Right lung (tissue), 5 donors: Measurements from ENCODE around the gene WDR76. TPM values are rescaled to one million over a fixed set of nuclear protein-coding genes. Genes with fewer than 3 reads are reported as not detected.
"Not testable (repeated sequence)": the region's sequence is repeated elsewhere in the genome, so short reads cannot be mapped to it uniquely, and the experiment has no call there.

Source experiments
- DNase-seq, 2 donors: peaks; one replicate each; pipeline ENCODE4 v3.0.0-alpha.2; 2013
- polyA plus RNA-seq, 5 donors: library from polyadenylated mRNA; unstranded; fragments of 120-200 nt; gene quantifications; one replicate each; pipeline versions ENCODE4 v1.2.1 to v1.2.3, GENCODE V29; 2013; ENCODE audit warnings: inconsistent platforms in 1 of 5, low replicate concordance in 1 of 5; ENCODE audit not compliant: insufficient read length in 5 of 5, insufficient read depth in 1 of 5

Gene WDR76
- polyA plus RNA-seq, 5 donors = 13.2 to 22.2 (median 16.4) TPM

DNA sequence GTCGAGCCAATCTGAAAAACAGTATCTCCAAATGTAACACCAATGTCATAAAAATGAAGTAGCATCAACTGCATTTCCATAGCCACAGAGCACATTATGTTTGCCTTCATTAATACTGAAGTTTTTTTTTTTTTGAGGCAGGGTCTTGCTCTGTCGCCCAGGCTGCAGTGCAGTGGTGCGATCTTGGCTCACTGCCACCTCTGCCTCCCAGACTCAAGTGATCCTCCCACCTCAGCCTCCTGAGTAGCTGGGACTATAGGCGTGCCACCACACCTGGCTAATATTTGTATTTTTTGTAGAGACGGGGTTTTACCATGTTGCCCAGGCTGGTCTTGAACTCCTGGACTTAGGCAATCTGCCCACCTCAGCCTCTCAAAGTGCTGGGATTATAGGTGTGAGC is 11.7 kb upstream of the WDR76 start:
- DNase-seq = not testable (repeated sequence)

GRCh38 chr15:43821505-43821904 is 5.3 kb upstream of the WDR76 start:
- no peak for DNase-seq

- DNase-seq = peak; percentile 93 to 96
Observed at GRCh38 chr15:43824302-43825246, 2.2 kb upstream of the WDR76 start, which contains the start of gene MFAP1. TSS of gene MFAP1 (minus strand) at chr15:43824690. CDS start at chr15:43824569, 121 bp downstream.

DNA sequence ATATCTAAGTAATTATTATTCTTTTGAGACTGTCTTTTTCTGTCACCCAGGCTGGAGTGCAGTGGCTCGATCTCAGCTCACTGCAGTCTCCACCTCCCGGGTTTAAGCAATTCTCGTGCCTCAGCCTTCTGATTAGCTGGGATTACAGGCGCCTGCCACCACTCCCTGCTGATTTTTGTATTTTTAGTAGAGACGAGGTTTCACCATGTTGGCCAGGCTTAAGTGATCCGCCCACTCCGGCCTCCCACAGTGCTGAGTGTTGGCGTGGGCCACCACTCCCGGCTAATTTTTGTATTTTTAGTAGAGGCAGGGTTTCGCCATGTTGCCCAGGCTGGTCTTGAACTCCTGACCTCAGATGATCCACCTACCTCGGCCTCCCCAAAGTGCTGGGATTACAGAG is 1.5 kb upstream of the WDR76 start:
- DNase-seq = not testable (repeated sequence)

- DNase-seq = no peak
Observed at GRCh38 chr15:43826029-43826507, 734 bp upstream of the WDR76 start.

- no peak for DNase-seq
Observed at GRCh38 chr15:43828061-43828657, 1.4 kb downstream of the WDR76 start.

DNA sequence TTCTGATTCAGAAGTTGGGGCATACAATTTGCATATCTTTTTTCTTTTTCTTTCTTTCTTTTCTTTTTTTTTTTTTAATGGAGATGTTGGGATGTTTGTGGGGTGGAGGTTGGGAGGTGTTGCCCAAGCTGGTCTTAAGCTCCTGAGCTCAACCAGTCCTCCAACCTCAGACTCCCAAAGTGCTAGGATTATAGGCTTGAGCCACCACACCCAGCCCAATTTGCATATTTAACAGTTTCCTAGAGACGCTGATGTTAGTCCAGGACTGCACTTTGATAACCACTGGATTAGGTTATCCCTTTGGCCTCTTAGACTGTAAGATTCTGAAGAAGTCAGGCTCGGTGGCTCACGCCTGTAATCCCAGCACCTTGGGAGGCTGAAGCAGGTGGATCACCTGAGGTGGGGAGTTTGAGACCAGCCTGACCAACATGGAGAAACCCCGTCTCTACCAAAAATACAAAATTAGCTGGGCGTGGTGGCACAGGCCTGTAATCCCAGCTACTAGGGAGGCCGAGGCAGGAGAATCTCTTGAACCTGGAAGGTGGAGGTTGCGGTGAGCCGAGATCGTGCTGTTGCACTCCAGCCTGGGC is 3.2 kb downstream of the WDR76 start:
- DNase-seq = not testable (repeated sequence)

GRCh38 chr15:43830691-43831275 is 4.0 kb downstream of the WDR76 start:
- not testable (repeated sequence) for DNase-seq

- not testable (repeated sequence) for DNase-seq
Observed at GRCh38 chr15:43831519-43832052, 4.8 kb downstream of the WDR76 start.

DNA sequence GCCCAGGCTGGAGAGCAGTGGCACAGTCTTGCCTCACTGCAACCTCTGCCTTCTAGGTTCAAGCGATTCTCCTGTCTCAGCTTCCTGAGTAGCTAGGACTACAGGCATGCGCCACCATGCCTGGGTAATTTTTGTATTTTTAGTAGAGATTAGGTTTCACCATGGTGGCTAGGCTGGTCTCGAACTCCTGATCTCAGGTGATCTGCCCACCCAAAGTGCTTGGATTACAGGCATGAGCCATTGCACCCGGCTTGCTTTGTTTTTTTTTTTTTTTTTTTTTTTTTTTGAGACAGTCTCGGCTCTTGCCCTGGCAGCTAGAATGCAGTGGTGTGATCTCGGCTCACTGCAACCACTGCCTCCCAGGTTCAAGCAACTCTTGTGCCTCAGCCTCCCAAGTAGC is 5.7 kb downstream of the WDR76 start:
- not testable (repeated sequence) for DNase-seq

- no peak for DNase-seq
Observed at GRCh38 chr15:43845421-43845820, 18.6 kb downstream of the WDR76 start.

DNA sequence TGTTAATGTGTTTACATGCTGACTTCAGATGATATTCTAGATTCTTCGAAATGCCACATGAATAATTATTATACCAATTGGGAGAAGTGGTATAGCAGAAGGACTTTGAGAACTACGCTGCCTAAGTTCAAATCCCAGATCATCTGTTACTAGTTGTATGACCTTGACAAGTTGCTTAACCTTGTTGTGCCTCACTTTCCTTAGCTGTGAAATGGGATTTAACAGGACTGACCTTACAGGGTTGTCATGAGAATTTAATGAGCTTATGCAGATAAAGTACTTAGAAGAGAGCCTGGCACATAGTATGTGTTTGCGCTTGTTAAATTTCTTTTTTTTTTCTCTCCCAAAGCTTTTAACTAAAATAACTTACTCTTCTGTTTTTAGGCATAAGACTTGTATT is 24.4 kb downstream of the WDR76 start:
- no peak for DNase-seq

DNA sequence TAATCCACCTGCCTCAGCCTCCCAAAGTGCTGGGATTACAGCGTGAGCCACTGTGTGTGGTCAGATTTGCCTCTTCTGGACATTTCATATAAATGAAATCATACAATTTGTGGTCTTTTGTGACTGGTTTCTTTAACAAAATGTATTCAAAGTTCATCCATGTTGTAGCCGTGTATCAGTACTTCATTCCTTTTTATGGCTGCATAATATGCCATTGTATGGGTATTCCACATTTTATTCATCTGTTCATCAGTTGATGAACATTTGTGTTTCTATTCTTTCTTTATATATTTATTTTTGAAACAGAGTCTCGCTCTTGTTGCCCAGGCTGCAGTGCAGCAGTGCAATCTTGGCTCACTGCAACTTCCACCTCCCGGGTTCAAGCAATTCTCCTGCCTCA is 25.8 kb downstream of the WDR76 start:
- no peak for DNase-seq

DNA sequence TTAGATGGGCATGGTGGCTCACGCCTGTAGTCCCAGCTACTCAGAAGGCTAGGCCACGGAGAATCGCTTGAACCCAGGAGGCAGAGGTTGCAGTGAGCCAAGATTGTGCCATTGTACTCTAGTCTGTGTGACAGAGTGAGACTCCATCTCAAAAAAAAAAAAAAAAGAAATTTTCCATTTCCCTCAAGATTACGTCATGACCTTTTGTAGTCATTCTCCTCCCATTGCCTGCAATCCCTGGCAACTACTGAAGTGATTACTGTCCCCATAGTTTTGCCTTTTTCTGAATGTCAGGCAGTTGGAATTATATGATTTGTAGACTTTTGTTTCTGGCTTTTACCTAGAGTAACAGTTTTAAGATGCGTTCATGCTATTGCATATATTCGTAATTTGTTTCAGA is 28.0 kb downstream of the WDR76 start:
- DNase-seq = no peak

GRCh38 chr15:43859546-43859945 is 32.7 kb downstream of the WDR76 start:
- DNase-seq = no peak

DNA sequence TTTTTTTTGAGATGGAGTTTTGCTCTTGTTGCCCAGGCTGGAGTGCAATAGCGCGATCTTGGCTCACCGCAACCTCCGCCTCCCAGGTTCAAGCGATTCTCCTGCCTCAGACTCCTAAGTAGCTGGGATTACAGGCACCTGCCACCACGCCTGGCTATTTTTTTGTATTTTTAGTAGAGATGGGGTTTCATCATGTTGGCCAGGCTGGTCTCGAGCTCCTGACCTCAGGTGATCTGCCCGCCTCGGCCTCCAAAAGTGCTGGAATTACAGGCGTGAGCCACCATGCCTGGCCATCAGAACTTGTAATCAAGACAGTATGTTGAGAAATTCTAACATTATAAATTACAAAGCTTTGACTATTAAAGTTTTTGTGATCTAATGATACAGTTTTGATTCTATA is 39.8 kb downstream of the WDR76 start:
- DNase-seq = not testable (repeated sequence)

DNA sequence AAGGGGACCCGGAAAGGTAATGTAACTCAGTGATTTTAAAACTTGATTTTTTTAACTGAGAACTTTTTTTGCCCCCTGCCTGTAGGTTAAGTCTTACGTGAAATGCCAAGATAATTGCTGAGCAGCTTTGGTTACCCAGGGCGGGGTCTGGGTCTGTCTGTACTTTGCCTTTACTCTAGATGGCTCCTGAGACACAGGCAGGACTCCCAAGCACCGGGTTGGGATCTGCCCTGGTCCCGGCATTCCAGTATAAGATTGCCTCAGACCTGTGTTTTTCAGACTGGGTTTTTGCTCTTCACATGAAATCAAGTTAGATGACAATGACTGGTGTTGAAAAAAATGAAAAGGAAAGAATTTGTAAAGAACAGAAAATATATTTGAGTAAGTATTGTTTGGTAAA is 40.3 kb downstream of the WDR76 start:
- no peak for DNase-seq

DNA sequence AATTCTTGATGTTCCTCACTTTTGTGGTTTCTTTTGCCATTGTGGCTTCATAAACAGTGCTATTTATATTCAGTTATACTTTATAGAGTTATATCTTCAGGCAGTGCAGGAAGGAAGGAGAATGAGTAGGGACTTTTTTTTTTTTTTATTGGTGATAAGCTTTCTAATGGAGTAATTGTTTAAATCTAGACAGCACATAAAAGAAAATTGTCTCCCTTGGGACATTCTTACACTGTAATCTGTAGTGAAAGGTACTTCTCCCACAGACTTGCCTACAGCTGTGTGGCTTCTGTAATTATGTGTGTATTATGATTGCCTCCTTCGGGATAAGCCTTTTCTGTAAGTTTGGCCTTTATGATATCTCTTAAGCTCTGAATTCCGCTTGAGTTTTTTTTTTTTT is 41.6 kb downstream of the WDR76 start:
- no peak for DNase-seq

DNA sequence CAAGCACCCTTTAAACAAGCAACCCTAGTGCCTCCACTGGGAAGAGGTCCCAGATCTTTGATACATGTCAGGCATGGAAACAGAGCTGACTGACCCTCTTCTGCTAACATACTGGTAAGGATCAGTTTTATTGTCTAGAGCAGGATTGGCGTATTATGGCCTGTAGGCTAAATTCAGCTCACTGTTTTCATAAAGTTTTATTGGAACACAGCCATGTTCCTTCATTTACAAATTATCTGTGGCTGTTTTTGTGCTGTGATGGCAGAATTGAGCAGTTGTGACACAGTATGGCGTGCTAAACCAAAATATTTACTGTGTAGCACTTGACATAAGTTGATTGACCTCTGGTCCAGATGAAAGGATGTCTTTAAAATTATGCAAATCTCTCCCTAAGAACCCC is 45.0 kb downstream of the WDR76 start:
- no peak for DNase-seq

DNA sequence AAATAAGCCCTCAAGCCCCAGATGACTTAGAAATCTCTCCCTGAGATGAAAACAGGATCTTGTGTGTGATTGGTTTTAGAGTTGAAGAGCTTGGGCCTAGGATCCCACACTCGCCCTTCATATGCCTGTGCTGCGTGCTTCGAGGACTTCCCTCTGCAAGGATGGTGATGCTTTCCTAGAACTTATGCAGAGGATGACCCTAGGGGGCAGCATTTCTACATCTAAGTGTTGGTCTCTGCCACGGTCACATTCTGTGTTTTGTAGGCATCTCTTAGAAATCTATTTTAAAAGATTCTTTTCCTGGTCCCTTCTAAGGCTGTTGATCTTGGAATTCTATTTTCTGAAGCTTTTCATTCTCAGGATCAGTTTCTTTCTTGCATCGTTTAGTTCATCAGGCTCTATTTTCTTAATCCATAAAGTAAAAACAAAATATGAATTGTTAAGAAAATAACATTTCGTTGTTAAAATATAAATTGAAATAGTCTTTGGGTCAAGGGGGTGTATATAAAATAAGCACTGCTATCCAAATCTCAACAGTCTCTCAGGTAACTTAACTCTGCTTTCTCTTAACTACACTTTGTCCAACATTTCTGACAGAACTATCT is 45.7 kb downstream of the WDR76 start:
- DNase-seq = peak; percentile 31 to 41

DNA sequence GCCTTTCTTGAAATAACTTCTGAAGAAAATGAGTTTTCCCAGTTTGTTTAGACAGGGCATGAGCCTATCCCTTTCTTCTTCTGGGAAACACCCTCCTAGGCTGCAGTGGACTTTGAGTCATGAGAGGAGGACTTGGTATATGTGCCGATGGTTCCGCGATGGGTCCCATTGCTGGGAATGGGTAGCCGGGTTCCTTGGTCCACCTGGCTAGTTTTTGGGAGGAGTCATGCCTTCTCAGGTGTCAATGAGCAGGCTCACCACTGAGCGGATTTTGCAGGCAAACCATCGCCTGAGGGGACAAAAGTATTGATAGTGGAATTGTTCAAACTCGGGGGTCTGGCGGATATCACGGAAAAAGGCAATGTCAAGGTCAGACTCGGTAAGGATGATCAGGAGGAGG is 46.8 kb downstream of the WDR76 start:
- DNase-seq = no peak
